Mucosa of descending colon (tissue), 3 donors: ENCODE data around the gene ABLIM1. TPM values are rescaled to one million over a fixed set of nuclear protein-coding genes. Genes with fewer than 3 reads are reported as not detected.

Source experiments
- ATAC-seq: fragments of 200-7000 bp; cut with Tn5 transposase; one replicate; pipeline ENCODE4 v1.9.1; 2020; ENCODE audit warnings: mild to moderate bottlenecking, moderate library complexity
- DNase-seq, 3 donors: peaks; one replicate each; pipeline ENCODE4 v3.0.0-alpha.2; 2020
- H3K36me3 ChIP-seq: fragments of 200-600 bp; one replicate; pipeline ENCODE4 v1.8.0; 2021; ENCODE audit warnings: low read depth, mild to moderate bottlenecking
- H3K4me1 ChIP-seq: fragments of 200-600 bp; one replicate; pipeline ENCODE4 v1.8.0; 2021; ENCODE audit warnings: low read depth, mild to moderate bottlenecking
- H3K4me3 ChIP-seq: fragments of 200-600 bp; one replicate; pipeline ENCODE4 v1.8.0; 2021; ENCODE audit warnings: mild to moderate bottlenecking
- H3K9me3 ChIP-seq: fragments of 200-600 bp; one replicate; pipeline ENCODE4 v1.8.0; 2021; ENCODE audit warnings: mild to moderate bottlenecking
- CTCF ChIP-seq: fragments of 200-600 bp; IDR thresholded peaks from one replicate; pipeline ENCODE4 v1.8.0; 2022; ENCODE audit warnings: antibody characterized with exemption, mild to moderate bottlenecking
- intact Hi-C, 2 donors: fragments of 100-400 bp; cut with DNase I in 1 of 2; cut with micrococcal nuclease in 1 of 2; formaldehyde crosslinking; loops; one replicate each; pipeline versions ENCODE4 v1.11.0 to v1.11.1; 2022; cut with DNase I, micrococcal nuclease
- total RNA-seq, 3 donors: library from RNA; stranded (reverse); fragmentation: NEBNext Ultra II Directional in 2 of 3; extraction: Animal tissue kit (Norgen Biotek cat#: 25700) in 2 of 3; gene quantifications; one replicate each; pipeline versions ENCODE4 v1.2.1 to v1.2.4, GENCODE V29; 2021 to 2023
- donor health status: DM: no; HTN: no; CAD: no; lungs with moderate emphysema.
- donor health status: DM: no; HTN: no; CAD: no.
- donor health status: DM: no; HTN: yes; CAD: no.

ABLIM1 gene
- total RNA-seq, 3 donors from 2014 or later: 67.1 to 122 (median 103) TPM

- peaks cover 28% of the 10 kb centered on the region for H3K4me1 ChIP-seq
- H3K36me3 ChIP-seq: no peaks in the 10 kb centered on the region
- no peaks in the 10 kb centered on the region for H3K9me3 ChIP-seq
- no peak overlapping the region for H3K4me3 ChIP-seq
- no peak for TF ChIP-seq CTCF
- intact Hi-C loops: no loop called here
- DNase-seq (no peak), ATAC-seq (no peak)
Measured at GRCh38 chr10:114508376-114508775, 149.7 kb downstream of the ABLIM1 start.

- no peak for TF ChIP-seq CTCF
- H3K4me3 ChIP-seq: no peak overlapping the region
- DNase-seq (peak; percentile 93 to 95 (median 93)), ATAC-seq (peak; percentile 99)
- H3K36me3 ChIP-seq: no peaks in the 10 kb centered on the region
- intact Hi-C loops: no loop called here
- H3K9me3 ChIP-seq: no peaks in the 10 kb centered on the region
- peaks cover 25% of the 10 kb centered on the region for H3K4me1 ChIP-seq
Measured at GRCh38 chr10:114507449-114507848, 150.6 kb downstream of the ABLIM1 start.

- DNase-seq (no peak), ATAC-seq (no peak)
- peaks cover 25% of the 10 kb centered on the region for H3K4me1 ChIP-seq
Measured at GRCh38 chr10:114506871-114507385, 151.1 kb downstream of the ABLIM1 start.

GRCh38 chr10:114504769-114505579 lies 153.1 kb downstream of the ABLIM1 start:
- no peaks in the 10 kb centered on the region for H3K9me3 ChIP-seq
- H3K36me3 ChIP-seq: no peaks in the 10 kb centered on the region
- H3K4me1 ChIP-seq: peaks cover 30% of the 10 kb centered on the region
- no peak for DNase-seq
- TF ChIP-seq CTCF: no peak
- H3K4me3 ChIP-seq: no peak overlapping the region
- ATAC-seq: no peak
- intact Hi-C loops: no loop called here

More at GRCh38 chr10:114506871-114507385, 151.1 kb downstream of the ABLIM1 start:
- intact Hi-C loops: no loop called here
- Histone ChIP-seq H3K9me3 (no peaks in the 10 kb centered on the region), H3K4me3 (no peak overlapping the region), H3K36me3 (no peaks in the 10 kb centered on the region)
- TF ChIP-seq CTCF: no peak

- H3K4me1 ChIP-seq: peaks cover 23% of the 10 kb centered on the region
- intact Hi-C loops: no loop called here
Measured at GRCh38 chr10:114502074-114502473, 156.0 kb downstream of the ABLIM1 start.

More at GRCh38 chr10:114502074-114502473, 156.0 kb downstream of the ABLIM1 start:
- ATAC-seq: no peak
- Histone ChIP-seq H3K36me3 (no peaks in the 10 kb centered on the region), H3K9me3 (no peaks in the 10 kb centered on the region), H3K4me3 (no peak overlapping the region)
- no peak for TF ChIP-seq CTCF
- DNase-seq: no peak
